A673 (cell line): ENCODE results near the gene MAML3. TPM values are rescaled to one million over a fixed set of nuclear protein-coding genes. Genes with fewer than 3 reads are reported as not detected.

Source experiments
- BruUV-seq: library from RNA; stranded (reverse); fragments of 400-500 nt; replicated peaks from 2 replicates; lab custom pipeline; 2021; lab: Mats Ljungman, UMichigan
- CTCF ChIA-PET: fragments of 300-600 bp; sonication (Branson Sonifier 250); formaldehyde crosslinking; loops from one replicate; lab custom pipeline; 2022; ENCODE audit warnings: antibody characterized with exemption; lab: Charles Lee
- POLR2A ChIA-PET: fragments of 300-600 bp; sonication (Branson Sonifier 250); formaldehyde crosslinking; loops from one replicate; lab custom pipeline; 2022; ENCODE audit warnings: antibody characterized with exemption; ENCODE audit not compliant: low non-redundant PET; lab: Charles Lee
- DNase-seq: peaks from one replicate; pipeline ENCODE4 v3.0.0-alpha.2; 2015; ENCODE audit warnings: low spot score
- H3K27ac ChIP-seq: fragments of 200-600 bp; sonication (generic); 2 replicates; pipeline ENCODE4 v1.5.1; 2016; ENCODE audit warnings: mixed run types, low read depth, mild to moderate bottlenecking, mixed read lengths, antibody characterized with exemption, low read length; ENCODE audit not compliant: poor library complexity, severe bottlenecking
- H3K27me3 ChIP-seq: fragments of 200-600 bp; sonication (generic); replicated peaks from 2 replicates; pipeline ENCODE4 v1.6.1; 2017; ENCODE audit warnings: mixed run types, low read depth, mild to moderate bottlenecking, mixed read lengths, antibody characterized with exemption, low read length; ENCODE audit not compliant: insufficient read depth, poor library complexity
- H3K36me3 ChIP-seq: fragments of 200-600 bp; sonication (generic); 2 replicates; pipeline ENCODE4 v1.6.1; 2016; ENCODE audit warnings: mixed run types, mild to moderate bottlenecking, mixed read lengths, antibody characterized with exemption, low read length; ENCODE audit not compliant: insufficient read depth, poor library complexity, severe bottlenecking
- H3K4me1 ChIP-seq: fragments of 200-600 bp; sonication (generic); 2 replicates; pipeline ENCODE4 v1.6.1; 2017; ENCODE audit warnings: mixed run types, mild to moderate bottlenecking, mixed read lengths, antibody characterized with exemption, low read length; ENCODE audit not compliant: insufficient read depth, poor library complexity, severe bottlenecking
- H3K4me3 ChIP-seq: fragments of 200-600 bp; sonication (generic); 2 replicates; pipeline ENCODE4 v1.5.1; 2016; ENCODE audit warnings: low read depth, mixed run types, mild to moderate bottlenecking, mixed read lengths, low read length; ENCODE audit not compliant: poor library complexity, severe bottlenecking
- H3K9me3 ChIP-seq: fragments of 200-600 bp; sonication (generic); 2 replicates; pipeline ENCODE4 v1.6.1; 2016; ENCODE audit warnings: mixed run types, low read depth, mild to moderate bottlenecking, mixed read lengths, antibody characterized with exemption, low read length; ENCODE audit not compliant: poor library complexity, severe bottlenecking
- CTCF ChIP-seq: fragments of 300-800, 200-600 bp; sonication (generic); conservative IDR thresholded peaks from 2 replicates; pipeline ENCODE4 v1.5.1; 2017; ENCODE audit warnings: low read depth, mild to moderate bottlenecking, antibody characterized with exemption, low read length, moderate library complexity, mixed read lengths
- EZH2 ChIP-seq: fragments of 200-600 bp; sonication (generic); IDR thresholded peaks from 2 replicates; pipeline ENCODE4 v1.6.1; 2017; ENCODE audit warnings: borderline replicate concordance, low read depth, mild to moderate bottlenecking, mixed read lengths, antibody characterized with exemption, low read length; ENCODE audit not compliant: poor library complexity, severe bottlenecking
- intact Hi-C: fragments of 100-400 bp; cut with micrococcal nuclease; formaldehyde crosslinking; loops from one replicate; pipeline ENCODE4 v1.10.0; 2022; ENCODE audit not compliant: unreplicated experiment
- total RNA-seq: library from RNA; stranded (reverse); gene quantifications from 2 replicates; pipeline ENCODE4 v1.2.3, GENCODE V29; 2021

MAML3 gene
- total RNA-seq, 1 experiment from 2014 or later, result 3.7 TPM

- peaks cover 16% of the 10 kb centered on the region for H3K4me1 ChIP-seq
- no peak for DNase-seq
- H3K27me3 ChIP-seq, result no peaks in the 10 kb centered on the region
- no TSS peak for BruUV-seq
- POLR2A ChIA-PET, result no interaction called here
- H3K9me3 ChIP-seq, result no peaks in the 10 kb centered on the region
- CTCF ChIA-PET, result no interaction called here
- TF ChIP-seq CTCF (no peak), EZH2 (no peak)
- no peak overlapping the region for H3K27ac ChIP-seq
- no peak overlapping the region for H3K4me3 ChIP-seq
- intact Hi-C loops, result no loop called here
- no peaks in the 10 kb centered on the region for H3K36me3 ChIP-seq
These were observed 356.7 kb downstream of the MAML3 start for GRCh38 chr4:139797287-139797686.

- no peak overlapping the region for H3K27ac ChIP-seq
- no peaks in the 10 kb centered on the region for H3K9me3 ChIP-seq
- DNase-seq, result no peak
- CTCF ChIA-PET, result no interaction called here
- H3K4me1 ChIP-seq, result peaks cover 16% of the 10 kb centered on the region
- BruUV-seq, result no TSS peak
- POLR2A ChIA-PET, result interaction anchor here (0.5 kb wide), 1 partner anchor 14 kb away, joined by 3 read pairs; no protein-coding TSS in a partner anchor
- no peaks in the 10 kb centered on the region for H3K36me3 ChIP-seq
- no peaks in the 10 kb centered on the region for H3K27me3 ChIP-seq
- TF ChIP-seq CTCF, result no peak
- no peak for TF ChIP-seq EZH2
- H3K4me3 ChIP-seq, result no peak overlapping the region
- intact Hi-C loops, result no loop called here
These were observed 358.3 kb downstream of the MAML3 start for GRCh38 chr4:139795527-139796314.

- Histone ChIP-seq H3K36me3 (no peaks in the 10 kb centered on the region), H3K27me3 (no peaks in the 10 kb centered on the region), H3K4me1 (peaks cover 16% of the 10 kb centered on the region), H3K9me3 (no peaks in the 10 kb centered on the region), H3K27ac (no peak overlapping the region), H3K4me3 (no peak overlapping the region)
- TF ChIP-seq EZH2 (no peak), CTCF (no peak)
- intact Hi-C loops, result no loop called here
- DNase-seq, result peak; percentile 32
- ChIA-PET CTCF (no interaction called here), POLR2A (no interaction called here)
- no TSS peak for BruUV-seq
These were observed 359.6 kb downstream of the MAML3 start for GRCh38 chr4:139794158-139794954.
